ENCODE results near the gene MUC2.

Gene MUC2

DNA sequence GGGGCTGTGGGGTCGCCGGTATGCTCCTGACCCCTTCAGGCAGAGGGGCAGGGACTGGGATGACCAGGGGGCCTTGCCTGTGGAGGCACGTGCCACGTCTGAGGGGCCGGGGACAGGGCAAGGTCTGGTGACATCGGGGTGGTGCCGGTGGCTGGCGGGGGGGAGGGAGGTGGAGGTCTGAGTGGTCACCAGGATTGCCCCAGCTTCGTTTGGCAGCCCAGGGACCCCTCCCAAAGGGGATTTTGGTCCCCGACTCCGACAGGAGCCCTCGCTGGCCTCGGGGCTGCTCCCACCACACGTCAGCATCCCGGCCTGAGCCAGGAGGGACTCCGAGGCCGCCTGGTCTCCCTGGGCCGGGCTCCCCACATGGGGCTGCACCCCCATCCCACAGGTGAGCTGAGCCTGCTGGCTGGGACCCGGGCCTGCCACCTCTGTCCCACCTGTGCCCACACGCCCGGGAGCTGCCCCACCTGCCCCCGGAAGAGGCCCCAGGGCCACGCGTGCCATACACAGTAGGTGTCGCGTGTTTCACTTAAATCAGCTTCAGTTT lies 37.1 kb upstream of the MUC2 start:
- DNase-seq: no peak

DNA sequence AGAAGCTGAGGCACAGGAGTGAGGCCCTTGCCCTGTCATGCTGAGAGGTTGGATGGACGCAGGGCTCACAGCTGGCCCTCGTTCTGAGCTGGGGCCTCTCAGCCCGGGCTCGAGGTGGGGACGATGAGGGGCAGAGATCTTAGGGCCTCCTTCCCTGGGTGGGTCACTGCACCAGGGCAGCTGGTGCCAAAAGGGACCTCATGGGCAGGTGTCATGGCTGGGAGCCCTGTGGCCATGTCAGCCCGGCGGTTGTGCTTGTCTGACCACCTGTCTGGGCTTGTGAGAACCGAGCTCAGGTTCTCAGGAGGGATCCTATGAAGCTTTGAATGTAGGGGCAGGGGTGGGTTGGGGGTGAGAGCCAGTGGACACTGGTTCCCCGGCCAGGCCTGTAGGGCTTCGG lies 36.3 kb upstream of the MUC2 start:
- DNase-seq: no peak

DNA sequence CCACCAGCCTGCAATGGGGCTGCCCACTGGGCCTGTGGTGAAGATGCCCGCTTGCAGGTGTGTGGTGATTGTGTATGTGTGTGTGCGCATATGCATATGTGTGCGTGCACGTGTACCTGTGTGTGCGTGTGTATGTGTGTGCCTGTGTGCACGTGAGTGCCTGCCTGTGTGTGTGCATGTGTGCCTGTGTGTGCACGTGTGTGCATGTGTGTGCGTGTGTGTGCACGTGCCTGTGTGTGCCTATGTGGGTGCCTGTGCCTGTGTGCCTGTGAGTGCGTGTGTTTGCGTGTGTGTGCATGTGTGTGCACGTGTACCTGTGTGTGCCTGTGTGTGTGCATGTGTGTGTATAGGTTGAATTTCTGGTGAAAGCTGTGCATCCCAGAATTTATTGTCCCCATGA lies 35.8 kb upstream of the MUC2 start:
- DNase-seq: no peak

DNA sequence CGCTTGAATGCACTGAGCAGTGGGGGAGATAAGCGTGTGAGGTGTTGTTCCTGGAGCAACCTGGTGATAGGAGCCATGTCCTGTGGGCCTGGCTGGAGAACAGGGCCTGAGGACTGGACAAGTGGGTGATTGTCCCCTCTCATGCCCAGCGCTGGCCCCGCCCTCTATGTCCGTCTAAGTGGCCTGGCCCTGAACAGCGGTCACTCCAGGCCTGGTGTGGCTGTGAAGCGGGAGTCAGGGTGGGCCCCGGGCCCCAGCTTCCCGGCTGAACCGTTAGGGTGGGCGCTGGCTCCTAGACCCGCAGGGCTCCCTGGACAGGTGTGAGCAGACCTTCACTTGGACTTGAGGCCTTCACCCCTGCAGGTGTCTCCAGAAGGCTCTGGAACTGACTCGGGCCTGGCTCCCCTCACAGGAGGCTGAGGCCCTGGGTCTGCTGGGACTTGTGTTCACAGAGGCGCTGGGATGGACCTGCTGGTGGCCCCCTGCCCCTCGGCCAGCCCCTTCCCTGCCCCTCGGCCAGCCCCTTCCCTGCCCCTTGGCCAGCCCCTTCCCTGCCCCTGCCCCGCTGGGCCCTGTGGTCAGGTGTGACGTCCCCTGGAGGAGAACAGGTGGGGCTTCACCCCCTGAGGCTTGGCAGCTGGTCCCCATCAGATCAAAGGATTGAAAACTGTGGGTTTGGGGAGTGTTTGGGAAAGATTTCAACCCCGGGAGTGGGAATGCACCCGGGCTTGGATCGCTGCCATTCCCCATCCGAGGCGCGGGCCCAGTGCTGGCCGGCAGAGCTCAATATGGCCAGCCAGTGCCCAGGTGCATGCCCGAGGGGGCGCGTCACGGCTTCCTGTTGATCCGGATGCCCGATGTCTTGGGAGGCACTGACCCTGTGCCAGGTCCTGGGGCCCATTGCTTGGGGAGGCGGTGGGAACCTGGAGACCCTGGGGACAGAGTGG lies 34.9 kb upstream of the MUC2 start:
- no peak for DNase-seq

DNA sequence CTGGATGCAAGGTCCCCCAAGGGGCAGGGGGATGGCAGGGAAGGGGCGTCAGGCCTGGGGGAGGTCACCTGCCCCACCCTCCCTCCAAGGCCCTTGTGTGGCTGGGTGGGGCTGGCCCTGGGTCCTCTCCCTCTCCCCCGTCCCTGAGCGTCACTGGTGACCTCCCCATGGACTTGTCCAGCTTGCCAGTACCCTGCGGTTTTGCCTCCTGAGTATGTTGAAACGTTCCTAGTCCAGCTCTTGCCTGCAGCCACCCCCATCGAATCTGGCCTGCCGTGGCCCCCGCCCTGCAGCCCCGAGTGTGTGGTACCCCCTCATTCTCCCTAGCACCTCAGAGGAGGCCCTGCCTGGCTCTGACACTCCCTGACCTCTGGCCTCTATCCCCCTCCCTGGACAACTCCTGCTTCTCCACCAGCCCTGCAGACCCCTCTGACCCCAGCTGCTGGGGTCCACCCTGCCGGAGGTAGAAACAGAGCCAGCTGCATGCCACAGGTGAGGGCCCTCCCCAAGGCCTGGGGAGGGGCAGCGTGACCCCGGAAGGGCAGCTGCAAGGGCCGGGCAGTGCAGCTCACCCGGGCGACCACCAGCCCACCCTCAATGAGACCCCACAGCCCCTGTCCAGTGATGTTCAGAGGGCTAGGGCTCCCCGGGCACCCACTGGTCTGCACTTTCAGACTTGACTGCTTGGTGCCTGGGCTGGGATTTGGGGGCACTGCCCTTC lies 34.1 kb upstream of the MUC2 start:
- DNase-seq: no peak

DNA sequence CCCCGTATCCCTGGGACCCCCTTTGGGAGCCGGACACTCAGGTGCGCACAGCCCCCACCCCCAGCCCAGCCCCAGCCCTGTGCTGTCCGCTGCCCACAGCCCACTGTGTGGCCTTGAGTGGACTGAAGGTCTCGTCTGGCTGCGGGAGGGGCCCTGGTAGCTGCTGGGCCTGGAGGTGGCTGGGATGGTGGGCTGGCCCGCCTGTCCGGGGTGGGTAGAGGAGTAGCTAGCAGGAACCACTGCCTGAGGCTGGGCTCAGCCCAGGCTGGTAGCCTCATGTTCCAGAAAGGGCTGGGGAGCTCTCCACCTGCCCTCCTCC lies 33.6 kb upstream of the MUC2 start:
- DNase-seq: no peak

DNA sequence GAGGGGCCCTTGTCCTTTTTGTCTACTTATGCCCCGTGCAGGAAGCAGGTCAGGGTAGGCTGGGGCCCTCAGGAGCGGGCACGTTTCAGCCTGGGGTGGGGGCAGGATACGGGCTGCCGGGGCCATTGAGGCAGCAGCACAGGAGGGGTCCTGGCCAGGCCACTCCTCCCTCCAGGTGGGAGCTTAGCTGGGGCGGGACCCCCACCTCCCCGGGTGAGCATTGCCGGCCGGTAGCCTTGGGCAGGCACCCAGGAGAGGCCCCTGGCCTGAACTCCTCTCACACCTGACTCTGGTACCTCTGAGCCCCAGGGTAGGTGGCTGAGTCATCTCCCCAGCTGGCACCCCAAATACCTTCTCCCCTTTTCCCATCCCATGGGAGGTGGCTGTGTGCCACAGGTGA lies 33.2 kb upstream of the MUC2 start:
- DNase-seq: no peak

DNA sequence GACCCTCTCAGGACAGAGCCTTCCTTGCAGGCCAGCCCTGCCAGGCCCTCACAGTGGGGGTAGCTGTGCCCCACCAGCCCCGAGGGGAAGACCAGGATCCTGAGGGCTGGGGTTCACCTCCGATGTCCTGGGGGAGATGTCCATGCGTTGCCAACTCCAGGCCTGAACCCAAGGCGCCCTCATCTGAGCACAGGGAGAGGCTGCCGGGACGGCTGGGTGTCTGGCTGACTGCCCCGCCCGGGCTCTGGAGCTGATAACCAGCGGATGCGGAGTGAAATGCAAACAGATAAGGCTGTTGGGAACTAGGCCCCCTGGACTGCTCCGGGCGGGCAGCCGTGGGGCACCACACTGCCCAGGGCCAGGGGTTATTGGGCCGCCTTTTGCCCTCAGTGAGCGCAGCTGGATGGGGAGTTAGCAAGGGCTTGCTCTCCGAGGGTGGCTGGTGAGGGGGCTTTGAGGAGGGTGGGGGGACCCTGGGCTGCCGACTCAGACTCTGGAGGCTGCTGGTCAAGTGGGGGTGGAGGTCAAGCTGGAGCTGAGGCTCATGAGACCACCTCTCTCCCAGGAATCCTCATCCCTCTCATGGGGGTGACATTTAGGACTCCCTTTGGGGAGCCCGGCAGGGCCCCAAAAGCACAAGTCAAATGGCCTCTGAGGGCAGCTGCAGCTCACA lies 32.6 kb upstream of the MUC2 start:
- no peak for DNase-seq

DNA sequence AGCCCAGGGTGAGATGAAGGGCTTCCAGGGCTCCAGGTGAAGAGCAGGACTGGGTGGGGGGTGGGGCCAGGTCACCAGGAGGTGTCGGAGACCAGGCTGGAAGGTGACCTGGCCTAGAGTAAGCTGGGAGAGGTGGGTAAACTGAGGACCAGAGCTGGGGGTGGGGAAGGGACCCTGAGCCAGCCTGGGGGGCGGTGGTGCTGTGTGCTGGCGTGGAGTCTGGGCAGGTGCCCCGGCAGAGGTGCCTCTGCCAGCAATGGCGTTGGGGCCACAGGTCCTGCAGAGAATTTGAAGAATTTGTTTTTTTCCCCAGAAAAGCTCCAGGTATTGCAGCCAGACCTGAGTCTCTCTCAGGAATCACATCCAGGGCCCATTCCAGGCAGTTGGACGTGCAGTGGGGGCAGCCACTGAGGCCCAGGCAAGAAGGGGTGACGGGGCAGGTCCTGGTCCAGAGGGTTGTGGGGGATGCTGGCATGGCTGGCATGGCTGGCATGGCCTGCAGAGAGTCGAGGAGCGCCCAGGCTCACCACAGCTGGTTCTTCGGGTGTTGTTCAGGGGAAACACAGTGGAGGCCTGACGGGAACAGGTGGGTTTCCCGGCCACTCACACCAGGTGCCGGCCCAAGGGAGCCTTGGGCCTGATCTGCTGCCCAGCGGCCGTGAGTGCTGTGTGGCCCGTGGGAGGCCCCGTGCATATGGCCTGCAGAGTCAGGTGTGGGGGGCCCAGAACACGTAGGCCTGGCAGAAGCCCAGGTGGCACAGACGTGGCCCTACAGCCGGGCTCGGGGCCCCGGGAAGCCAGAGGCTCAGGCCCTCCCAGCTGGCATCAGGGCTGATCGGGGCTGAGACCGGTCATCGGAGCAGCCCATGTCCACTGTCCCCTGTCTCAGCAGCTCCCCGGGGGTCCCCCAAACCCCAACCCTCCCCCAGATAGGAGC lies 31.8 kb upstream of the MUC2 start:
- no peak for DNase-seq

DNA sequence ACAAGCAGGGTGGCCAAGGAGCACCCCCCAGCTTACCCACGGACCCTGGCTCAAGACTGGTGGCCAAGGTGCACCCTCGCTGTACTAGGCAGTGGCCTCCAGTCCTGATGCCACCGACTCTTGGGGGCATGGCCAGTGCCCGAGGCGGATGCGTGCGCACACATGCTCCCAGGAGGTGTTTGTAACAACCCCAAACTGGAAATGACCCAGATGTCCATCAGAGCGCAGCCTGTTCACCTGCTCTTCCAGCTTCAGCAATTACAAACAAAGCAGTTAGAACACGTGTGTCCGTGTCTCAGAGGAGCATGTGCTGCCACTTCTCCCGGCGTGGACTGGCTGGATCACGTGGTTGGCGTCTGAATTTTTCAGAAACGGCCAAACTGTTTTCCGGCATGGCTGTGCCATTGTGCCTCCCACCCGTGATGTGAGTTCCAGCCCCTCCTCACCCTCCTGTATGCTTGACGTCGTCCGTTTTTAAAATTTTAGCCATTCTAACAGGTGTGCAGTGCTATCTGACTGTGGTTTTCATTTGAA lies 31.0 kb upstream of the MUC2 start:
- DNase-seq: no peak

DNA sequence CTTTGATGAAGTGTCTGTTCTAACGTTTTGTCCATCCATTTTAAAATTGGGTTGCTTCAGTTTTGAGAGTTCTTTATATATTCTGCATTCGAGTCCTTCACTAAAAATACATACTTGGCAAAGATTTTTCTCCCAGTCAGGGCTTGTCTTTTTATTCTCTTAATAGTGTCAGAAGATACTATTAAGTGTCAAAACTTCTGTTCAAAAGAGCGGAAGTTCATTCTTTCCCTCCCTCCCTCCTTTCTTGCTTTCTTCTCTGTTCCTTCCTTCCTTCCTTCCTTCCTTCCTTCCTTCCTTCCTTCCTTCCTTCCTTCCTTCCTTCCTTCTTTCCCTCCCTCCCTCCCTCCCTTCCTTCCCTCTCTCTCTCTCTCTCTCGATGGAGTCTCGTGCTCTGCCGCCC lies 30.5 kb upstream of the MUC2 start:
- no peak for DNase-seq

DNA sequence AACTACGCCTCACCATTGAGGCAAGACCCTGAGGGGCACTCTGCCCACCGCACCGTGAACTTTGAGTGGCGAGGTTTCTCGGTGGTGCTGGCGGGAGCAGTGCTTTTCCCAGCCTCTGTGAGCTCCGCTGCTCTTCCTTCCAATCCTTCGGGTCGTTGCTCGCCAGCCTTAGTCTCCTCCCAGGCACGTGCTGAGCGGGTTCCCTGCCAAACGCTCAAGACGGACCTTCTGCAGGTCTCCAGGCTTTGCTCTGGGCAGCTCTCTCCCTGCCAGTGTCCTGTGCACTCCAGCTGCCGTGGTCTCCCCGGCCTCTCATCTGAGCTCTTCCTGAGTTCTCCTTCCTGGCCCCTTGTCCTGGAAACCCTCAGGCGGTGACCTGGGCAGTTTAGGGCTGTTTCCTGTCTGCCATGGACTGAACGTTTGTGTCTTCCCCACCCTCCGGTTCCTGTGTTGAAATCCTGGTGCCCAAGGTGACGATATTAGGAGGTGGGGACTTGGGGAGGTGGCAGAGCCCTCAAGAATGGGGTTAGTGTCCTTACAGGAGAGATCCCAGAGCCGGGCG lies 27.0 kb upstream of the MUC2 start:
- DNase-seq: no peak

DNA sequence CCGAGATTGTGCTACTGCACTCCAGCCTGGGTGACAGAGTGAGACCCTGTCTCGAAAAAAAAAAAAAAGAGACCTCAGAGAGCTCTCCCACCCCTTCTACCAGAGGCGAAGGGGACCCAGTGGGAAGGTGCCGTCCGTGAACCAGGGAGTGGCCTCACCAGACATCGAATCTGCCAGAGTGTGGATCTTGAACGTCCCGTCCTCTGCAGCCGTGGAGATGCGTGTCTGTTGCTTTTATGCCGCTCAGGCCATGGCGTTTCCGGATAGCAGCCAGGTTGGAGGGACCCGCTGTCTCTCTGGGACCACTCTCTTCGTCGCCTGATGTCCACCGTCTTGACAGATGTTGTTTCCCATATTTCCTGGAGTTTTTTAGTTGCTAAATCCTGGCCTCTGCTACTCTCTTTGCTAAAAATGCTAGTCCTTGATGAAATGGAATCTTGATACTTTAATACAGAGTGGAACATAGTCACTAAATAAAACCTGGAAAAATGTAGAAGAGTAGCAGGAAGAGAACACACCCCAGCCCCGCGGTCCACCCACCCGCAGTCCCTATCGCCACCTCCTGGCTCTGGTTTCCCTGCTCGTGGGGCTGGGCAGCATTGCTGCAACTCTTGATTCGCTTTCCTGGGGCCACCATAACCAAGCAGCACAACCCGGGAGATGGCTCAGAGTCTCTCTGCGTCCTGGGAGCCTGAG lies 26.2 kb upstream of the MUC2 start:
- DNase-seq: no peak

DNA sequence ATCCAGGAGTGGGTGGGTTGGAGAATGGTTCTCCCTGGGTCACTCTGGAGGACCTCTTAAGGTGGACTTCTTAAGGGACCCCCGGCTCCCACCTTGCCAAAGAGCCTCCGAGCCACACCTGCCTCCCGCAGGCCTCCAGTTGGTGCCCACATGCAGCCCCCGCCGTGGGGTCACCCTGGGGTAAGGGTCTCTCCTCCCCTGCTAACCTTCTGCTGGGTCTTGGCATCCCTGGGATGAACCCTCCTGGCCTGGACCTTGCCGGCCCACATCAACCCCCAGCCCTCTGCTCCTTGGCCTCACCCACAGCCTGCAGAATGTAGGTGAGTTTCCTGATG lies 25.6 kb upstream of the MUC2 start:
- DNase-seq: no peak

DNA sequence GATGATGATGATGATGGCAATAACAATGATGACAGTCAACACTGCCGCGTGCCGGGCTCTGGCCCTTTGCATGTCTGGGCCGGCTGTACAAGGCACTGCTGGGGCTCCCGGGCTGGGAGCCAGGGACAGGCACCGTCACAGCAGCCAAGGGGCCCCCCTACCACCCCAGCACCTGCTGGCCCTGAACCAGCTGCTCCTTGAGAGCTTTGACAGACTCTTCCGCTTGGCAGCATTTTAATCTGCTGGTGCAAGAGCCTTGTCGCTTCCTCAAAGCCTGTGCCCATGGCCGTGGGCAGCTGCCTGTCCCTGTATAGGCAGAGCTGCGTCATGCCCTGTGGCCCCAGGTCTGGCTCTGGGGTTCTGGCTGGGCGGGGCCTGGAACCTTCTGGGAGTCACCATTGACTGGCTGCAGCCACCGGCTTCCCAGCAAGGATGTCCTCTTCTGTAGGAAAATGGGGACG lies 25.2 kb upstream of the MUC2 start:
- DNase-seq: no peak

DNA sequence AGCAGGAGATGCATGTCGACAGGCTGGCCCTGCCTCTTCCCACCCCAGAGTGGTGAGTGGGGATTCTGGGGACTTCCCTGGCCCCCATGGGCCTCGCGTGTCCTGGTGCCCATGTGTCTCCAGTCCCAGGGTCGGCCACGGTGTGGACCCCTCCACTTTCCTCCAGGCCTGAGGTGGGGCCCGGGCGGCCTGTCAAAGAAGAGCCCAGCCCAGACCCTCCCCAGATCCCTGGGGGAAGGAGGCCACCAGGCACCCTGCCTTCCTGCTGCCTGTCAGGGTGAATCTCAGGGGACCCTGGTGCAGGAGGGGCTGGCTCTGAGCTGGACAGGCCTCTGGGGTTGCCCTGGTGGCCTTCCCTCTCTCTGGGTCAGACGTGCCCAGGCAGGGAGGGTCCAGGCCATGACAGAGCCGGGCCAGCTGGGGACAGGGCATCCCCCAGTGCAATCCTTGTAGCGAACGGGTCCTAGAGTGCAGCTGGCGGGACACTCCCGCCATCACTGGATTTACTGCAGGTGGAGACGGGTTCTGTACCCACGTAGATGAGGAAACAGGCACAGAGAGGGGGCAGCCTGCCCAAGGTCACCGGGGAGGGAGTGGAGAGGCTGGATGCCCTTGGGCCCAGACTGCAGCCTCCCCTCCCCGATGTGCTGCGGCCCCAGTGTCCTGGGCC lies 24.6 kb upstream of the MUC2 start:
- no peak for DNase-seq

DNA sequence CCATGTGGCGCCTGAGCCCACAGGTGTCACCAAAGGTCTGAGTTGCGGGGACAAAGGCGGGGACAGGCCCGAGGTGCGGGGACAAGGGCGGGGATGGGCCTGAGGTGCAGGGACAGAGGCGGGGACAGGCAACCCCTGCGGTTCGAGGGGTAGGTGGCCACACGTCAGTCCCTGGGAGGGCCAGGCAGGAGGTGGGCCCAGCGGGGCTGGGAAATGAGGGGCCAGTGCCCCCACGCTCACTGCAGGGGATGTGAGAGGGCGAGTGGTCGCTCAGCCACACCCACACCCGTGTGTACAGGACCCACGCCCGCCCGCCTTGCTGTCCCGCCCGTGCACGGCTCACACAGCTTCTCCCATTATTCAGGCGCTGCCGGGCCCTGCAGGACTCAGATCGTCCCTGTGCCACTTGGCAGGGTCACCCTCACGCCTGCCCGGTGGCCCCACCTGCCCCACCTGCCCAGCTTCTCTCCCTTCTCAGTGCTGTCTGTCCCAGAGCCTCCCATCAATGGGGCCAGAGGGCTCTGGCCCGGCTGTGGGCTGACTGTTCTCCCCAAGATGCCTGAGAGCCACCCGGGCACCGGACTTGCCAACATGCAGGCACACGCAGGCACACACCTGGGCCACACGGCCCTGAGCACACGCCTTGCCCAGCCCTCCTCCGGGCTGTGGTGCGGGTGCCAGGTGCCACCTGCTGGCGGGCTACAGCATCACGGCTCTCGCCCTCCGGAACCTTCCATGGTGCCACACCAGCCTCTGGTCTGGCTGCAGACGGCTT lies 23.9 kb upstream of the MUC2 start:
- peak; percentile 62 for DNase-seq

DNA sequence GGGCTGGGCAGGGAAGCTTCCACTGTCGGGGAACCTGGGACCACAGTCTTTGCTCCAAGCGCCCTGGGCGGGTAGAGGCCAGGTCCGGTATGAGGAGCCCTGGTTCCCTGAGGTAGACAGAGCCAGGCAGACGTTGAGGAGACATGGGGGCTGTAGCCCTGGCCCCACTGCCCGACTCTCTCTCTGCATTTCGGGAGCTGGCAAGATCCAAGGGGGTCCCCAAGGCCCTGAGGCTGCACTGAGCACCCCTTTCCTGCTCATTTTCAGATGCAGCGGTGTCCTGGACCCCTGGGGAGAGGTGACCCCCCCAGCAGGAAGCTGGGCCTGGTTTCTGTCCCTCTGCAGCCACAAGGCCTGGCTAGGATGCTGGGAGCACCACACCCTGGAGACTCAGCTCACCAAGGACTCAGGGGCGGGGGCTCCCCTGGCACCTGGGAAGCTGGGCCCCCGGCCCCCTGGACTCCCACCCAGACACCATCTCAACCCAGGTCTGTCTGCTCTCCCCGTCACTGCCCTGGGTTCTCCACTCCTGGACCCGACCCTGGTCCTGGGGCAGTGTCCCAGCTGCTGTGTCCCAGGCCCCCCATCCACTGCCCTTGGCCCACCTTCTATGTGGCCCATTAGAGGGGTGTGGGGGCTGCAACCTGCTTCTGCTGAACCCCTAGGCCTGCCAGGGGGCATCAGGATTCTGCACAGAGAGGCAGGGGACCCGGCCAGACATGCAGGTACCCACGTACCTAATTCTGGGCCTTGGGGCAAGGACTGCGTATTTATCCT lies 23.1 kb upstream of the MUC2 start:
- no peak for DNase-seq

Data from NCI-H82 (cell line).